Measurements from ENCODE around the gene LIN7C.

GRCh38 chr11:27467181-27467913, 39.2 kb downstream of the LIN7C start:
- TF ChIP-seq TAF1 (IDR thresholded peaks at IDR 0.05; ENCODE audit: borderline replicate concordance, insufficient read depth, low read length) (no peak), POLR2AphosphoS5 (IDR thresholded peaks at IDR 0.05; ENCODE audit: low read depth, low read length) (no peak), REST (IDR thresholded peaks at IDR 0.05; ENCODE audit: insufficient read depth in 1 of 2, low read depth in 2 of 2, low read length in 2 of 2) (no peak)

Measured in PFSK-1 (cell line).